Neural progenitor cell (in vitro differentiated cells): ENCODE data around the gene PTHLH. TPM values are rescaled to one million over a fixed set of nuclear protein-coding genes. Genes with fewer than 3 reads are reported as not detected.

ENCODE experiments used
- DNase-seq: peaks from one replicate; pipeline ENCODE4 v3.0.0-alpha.2; 2016; ENCODE audit warnings: low spot score
- H2AFZ ChIP-seq: fragments of 200-600 bp; sonication (generic); replicated peaks from 2 replicates; pipeline ENCODE4 v1.6.1; 2016; ENCODE audit warnings: antibody characterized with exemption
- H3F3A ChIP-seq: fragments of 200-600 bp; sonication (generic); 2 replicates; pipeline ENCODE4 v1.6.1; 2016; ENCODE audit warnings: antibody characterized with exemption, low read depth
- H3K27ac ChIP-seq: fragments of 200-600 bp; sonication (generic); 2 replicates; pipeline ENCODE4 v1.5.1; 2016; ENCODE audit warnings: mild to moderate bottlenecking
- H3K27me3 ChIP-seq: fragments of 200-600 bp; sonication (generic); 2 replicates; pipeline ENCODE4 v1.6.1; 2016; ENCODE audit warnings: mild to moderate bottlenecking, moderate library complexity
- H3K36me3 ChIP-seq: fragments of 200-600 bp; sonication (generic); 2 replicates; pipeline ENCODE4 v1.5.1; 2016
- H3K4me1 ChIP-seq: fragments of 200-600 bp; sonication (generic); 2 replicates; pipeline ENCODE4 v1.6.1; 2016; ENCODE audit warnings: mixed run types
- H3K4me2 ChIP-seq: fragments of 200-600 bp; sonication (generic); 2 replicates; pipeline ENCODE4 v1.6.1; 2016
- H3K4me3 ChIP-seq: fragments of 200-600 bp; sonication (generic); 2 replicates; pipeline ENCODE4 v1.5.1; 2016
- H3K79me2 ChIP-seq: fragments of 200-600 bp; sonication (generic); 2 replicates; pipeline ENCODE4 v1.6.1; 2016; ENCODE audit warnings: low read depth
- H3K9ac ChIP-seq: fragments of 200-600 bp; sonication (generic); 2 replicates; pipeline ENCODE4 v1.6.1; 2016
- H3K9me3 ChIP-seq: fragments of 200-600 bp; sonication (generic); 2 replicates; pipeline ENCODE4 v1.5.1; 2016; ENCODE audit warnings: low read depth
- H4K20me1 ChIP-seq: fragments of 200-600 bp; sonication (generic); 2 replicates; pipeline ENCODE4 v1.6.1; 2016; ENCODE audit warnings: low read depth
- H3K27ac Mint-ChIP-seq: 3 replicates; pipeline ENCODE4 v1.8.0; 2021; ENCODE audit warnings: mixed read lengths
- H3K27me3 Mint-ChIP-seq: 2 replicates; pipeline ENCODE4 v1.8.0; 2022; ENCODE audit warnings: low read depth, mild to moderate bottlenecking, inconsistent platforms, moderate library complexity, mixed read lengths; ENCODE audit not compliant: insufficient read depth
- H3K36me3 Mint-ChIP-seq: 3 replicates; pipeline ENCODE4 v1.8.0; 2021; ENCODE audit warnings: mixed read lengths
- H3K4me1 Mint-ChIP-seq: 3 replicates; pipeline ENCODE4 v1.8.0; 2021; ENCODE audit warnings: mixed read lengths
- H3K4me3 Mint-ChIP-seq: 3 replicates; pipeline ENCODE4 v1.8.0; 2021; ENCODE audit warnings: mild to moderate bottlenecking, moderate library complexity, mixed read lengths
- H3K9me3 Mint-ChIP-seq: 3 replicates; pipeline ENCODE4 v1.8.0; 2020; ENCODE audit warnings: mixed read lengths
- CTCF ChIP-seq: fragments of 200-600 bp; sonication (generic); IDR thresholded peaks from 2 replicates; pipeline ENCODE4 v1.5.1; 2017; ENCODE audit warnings: antibody characterized with exemption, mild to moderate bottlenecking
- EZH2 ChIP-seq: fragments of 200-600 bp; sonication (generic); IDR thresholded peaks from 2 replicates; pipeline ENCODE4 v1.6.1; 2017; ENCODE audit warnings: antibody characterized with exemption, mild to moderate bottlenecking, moderate library complexity
- EZH2phosphoT487 ChIP-seq: fragments of 200-600 bp; sonication (generic); IDR thresholded peaks from 2 replicates; pipeline ENCODE4 v1.6.1; 2017; ENCODE audit warnings: antibody characterized with exemption
- total RNA-seq: library from RNA; depleted of rRNA; stranded (reverse); fragments of >200 nt; gene quantifications from 2 replicates; pipeline ENCODE4 v1.2.3, GENCODE V29; 2015; ENCODE audit warnings: low replicate concordance

The PTHLH gene
- total RNA-seq, 1 donor from 2014 or later = not detected

GRCh38 chr12:27973487-27973890 lies 956 bp upstream of the PTHLH start:
- peaks cover 100% of the 10 kb centered on the region for H3K27me3 ChIP-seq
- Mint-ChIP-seq H3K27ac (no peak overlapping the region), H3K36me3 (no peaks in the 10 kb centered on the region), H3K27me3 (peaks cover 83% of the 10 kb centered on the region), H3K4me3 (peak overlapping the region; percentile 5), H3K9me3 (peaks cover 2% of the 10 kb centered on the region), H3K4me1 (peaks cover 30% of the 10 kb centered on the region)
- no peaks in the 10 kb centered on the region for H3K79me2 ChIP-seq
- no peak overlapping the region for H2AFZ ChIP-seq
- no peak overlapping the region for H3K4me2 ChIP-seq
- H3K4me3 ChIP-seq = no peak overlapping the region
- no peaks in the 10 kb centered on the region for H3K9me3 ChIP-seq
- H3K36me3 ChIP-seq = no peaks in the 10 kb centered on the region
- no peak overlapping the region for H3K9ac ChIP-seq
- peaks cover 27% of the 10 kb centered on the region for H3F3A ChIP-seq
- H3K4me1 ChIP-seq = peaks cover 25% of the 10 kb centered on the region
- DNase-seq = no peak
- TF ChIP-seq CTCF = no peak
- TF ChIP-seq EZH2phosphoT487 = no peak
- TF ChIP-seq EZH2 = no peak
- H4K20me1 ChIP-seq = peaks cover 44% of the 10 kb centered on the region
- no peak overlapping the region for H3K27ac ChIP-seq

- H3K4me3 ChIP-seq = no peak overlapping the region
- TF ChIP-seq EZH2phosphoT487 = peak; percentile 1
- TF ChIP-seq CTCF = no peak
- no peak for TF ChIP-seq EZH2
- Mint-ChIP-seq H3K27ac (no peak overlapping the region), H3K4me3 (peak overlapping the region; percentile 87), H3K36me3 (no peaks in the 10 kb centered on the region), H3K4me1 (peaks cover 32% of the 10 kb centered on the region), H3K27me3 (peaks cover 79% of the 10 kb centered on the region), H3K9me3 (peaks cover 2% of the 10 kb centered on the region)
- H3F3A ChIP-seq = peaks cover 32% of the 10 kb centered on the region
- DNase-seq = no peak
- H3K36me3 ChIP-seq = no peaks in the 10 kb centered on the region
- H4K20me1 ChIP-seq = peaks cover 50% of the 10 kb centered on the region
- no peak overlapping the region for H2AFZ ChIP-seq
- peak overlapping the region; percentile 80 for H3K4me2 ChIP-seq
- H3K79me2 ChIP-seq = no peaks in the 10 kb centered on the region
- peaks cover 100% of the 10 kb centered on the region for H3K27me3 ChIP-seq
- H3K9me3 ChIP-seq = no peaks in the 10 kb centered on the region
- H3K4me1 ChIP-seq = peaks cover 25% of the 10 kb centered on the region
- no peak overlapping the region for H3K27ac ChIP-seq
- H3K9ac ChIP-seq = no peak overlapping the region
Observed at GRCh38 chr12:27971606-27972005, 927 bp downstream of the PTHLH start.

GRCh38 chr12:27971121-27971489 lies 1.4 kb downstream of the PTHLH start:
- no peak overlapping the region for H3K27ac ChIP-seq
- no peaks in the 10 kb centered on the region for H3K36me3 ChIP-seq
- H3K9me3 ChIP-seq = no peaks in the 10 kb centered on the region
- peaks cover 100% of the 10 kb centered on the region for H3K27me3 ChIP-seq
- peak overlapping the region; percentile 58 for H2AFZ ChIP-seq
- DNase-seq = peak; percentile 61
- H3K4me3 ChIP-seq = peak overlapping the region; percentile 54
- TF ChIP-seq CTCF (no peak), EZH2phosphoT487 (peak; percentile 81), EZH2 (peak; percentile 86)
- peak overlapping the region; percentile 80 for H3K4me2 ChIP-seq
- H3F3A ChIP-seq = peaks cover 32% of the 10 kb centered on the region
- Mint-ChIP-seq H3K36me3 (no peaks in the 10 kb centered on the region), H3K27ac (no peak overlapping the region), H3K9me3 (peaks cover 2% of the 10 kb centered on the region), H3K4me3 (peak overlapping the region; percentile 87), H3K4me1 (peaks cover 31% of the 10 kb centered on the region), H3K27me3 (peaks cover 77% of the 10 kb centered on the region)
- no peaks in the 10 kb centered on the region for H3K79me2 ChIP-seq
- peaks cover 50% of the 10 kb centered on the region for H4K20me1 ChIP-seq
- H3K9ac ChIP-seq = no peak overlapping the region
- peaks cover 25% of the 10 kb centered on the region for H3K4me1 ChIP-seq
